Ectodermal cell (in vitro differentiated cells): ENCODE measurements around the gene PDIA4.

Experiments used
- H3K27ac ChIP-seq: 2 replicates; pipeline ENCODE4 v1.7.0; 2013; ENCODE audit warnings: mild to moderate bottlenecking, low read depth, low read length; ENCODE audit not compliant: insufficient read depth, poor library complexity, severe bottlenecking
- H3K27me3 ChIP-seq: 2 replicates; pipeline ENCODE4 v1.7.0; 2013; ENCODE audit warnings: mild to moderate bottlenecking, low read length; ENCODE audit not compliant: insufficient read depth, control insufficient read depth, poor library complexity, severe bottlenecking
- H3K36me3 ChIP-seq: one replicate; pipeline ENCODE4 v1.7.0; 2013; ENCODE audit warnings: low read length; ENCODE audit not compliant: control insufficient read depth, insufficient read depth
- H3K4me1 ChIP-seq: one replicate; pipeline ENCODE4 v1.7.0; 2013; ENCODE audit warnings: low read length; ENCODE audit not compliant: control insufficient read depth, insufficient read depth
- H3K4me3 ChIP-seq: 2 replicates; pipeline ENCODE4 v1.7.0; 2013; ENCODE audit warnings: low read depth, low read length, control low read depth; ENCODE audit not compliant: insufficient read depth
- H3K9me3 ChIP-seq: 2 replicates; pipeline ENCODE4 v1.7.0; 2013; ENCODE audit warnings: mild to moderate bottlenecking, low read length, moderate library complexity; ENCODE audit not compliant: control insufficient read depth
- WGBS, 2 experiments: methylation state at CpG; one replicate each; pipeline ENCODE4 v1.1.7; 2013; ENCODE audit warnings: missing lambda C conversion rate in 2 of 2; 5-methylcytosine and 5-hydroxymethylcytosine counted together

The PDIA4 gene

GRCh38 chr7:148959726-148960125 lies 68.6 kb downstream of the PDIA4 start:
- no peaks in the 10 kb centered on the region for H3K27me3 ChIP-seq
- H3K27ac ChIP-seq, result no peak overlapping the region
- no peaks in the 10 kb centered on the region for H3K9me3 ChIP-seq
- H3K36me3 ChIP-seq, result no peaks in the 10 kb centered on the region
- H3K4me1 ChIP-seq, result no peaks in the 10 kb centered on the region
- 91% methylated on average over 3 of the region's 3 CpGs for WGBS, 2 experiments
- H3K4me3 ChIP-seq, result no peak overlapping the region

DNA sequence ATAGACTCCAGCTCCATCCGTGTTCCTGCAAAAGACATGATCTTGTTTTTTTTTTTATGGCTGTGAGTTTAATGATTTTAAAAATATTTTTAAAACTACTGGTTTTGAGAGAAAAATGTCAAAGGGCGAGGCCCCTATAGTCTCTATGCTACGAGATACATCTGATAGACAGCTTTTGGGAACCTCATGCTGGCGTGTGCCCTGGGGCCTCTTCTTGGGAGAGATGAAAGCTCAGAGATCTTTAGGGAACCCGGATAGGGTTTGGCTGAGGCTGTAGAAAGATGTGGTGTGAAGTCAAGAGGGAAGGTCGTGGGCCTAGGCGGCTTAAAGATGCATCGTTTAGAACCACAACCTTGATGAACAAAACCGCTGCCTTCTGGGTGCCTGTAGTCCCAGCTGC lies 70.2 kb downstream of the PDIA4 start:
- Histone ChIP-seq H3K4me3 (no peak overlapping the region), H3K27ac (no peak overlapping the region), H3K36me3 (no peaks in the 10 kb centered on the region), H3K27me3 (no peaks in the 10 kb centered on the region), H3K9me3 (no peaks in the 10 kb centered on the region), H3K4me1 (no peaks in the 10 kb centered on the region)
- 90 to 91% methylated on average over 9 of the region's 9 CpGs for WGBS, 2 experiments

DNA sequence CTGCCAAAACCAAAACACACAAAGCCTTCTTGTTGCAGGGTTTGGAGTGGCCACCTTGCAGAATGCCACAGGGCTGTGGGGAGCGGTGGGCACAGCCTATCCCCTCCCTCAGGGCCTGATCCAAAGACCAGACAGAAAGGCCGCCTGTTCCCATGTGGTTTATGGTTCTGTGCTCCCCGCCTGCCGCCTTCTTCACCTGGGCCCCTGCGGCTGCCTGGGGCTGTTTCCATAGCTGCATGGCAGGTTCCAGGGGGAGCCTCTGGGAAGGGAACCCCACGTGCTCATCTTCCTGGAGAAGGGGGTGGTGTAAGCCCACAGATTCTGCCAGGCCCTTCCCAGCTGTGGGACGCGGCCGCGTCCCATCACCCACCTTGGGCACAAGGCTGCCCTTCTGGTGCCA lies 73.5 kb downstream of the PDIA4 start:
- no peaks in the 10 kb centered on the region for H3K4me1 ChIP-seq
- H3K27ac ChIP-seq, result no peak overlapping the region
- H3K9me3 ChIP-seq, result no peaks in the 10 kb centered on the region
- H3K36me3 ChIP-seq, result no peaks in the 10 kb centered on the region
- no peak overlapping the region for H3K4me3 ChIP-seq
- no peaks in the 10 kb centered on the region for H3K27me3 ChIP-seq
- 91 to 94% methylated on average over 10 of the region's 10 CpGs for WGBS, 2 experiments

GRCh38 chr7:148953676-148954075 lies 74.6 kb downstream of the PDIA4 start:
- Histone ChIP-seq H3K27me3 (no peaks in the 10 kb centered on the region), H3K36me3 (no peaks in the 10 kb centered on the region), H3K4me1 (no peaks in the 10 kb centered on the region), H3K4me3 (no peak overlapping the region), H3K9me3 (no peaks in the 10 kb centered on the region), H3K27ac (no peak overlapping the region)
- WGBS, 2 experiments, result 95 to 97% methylated on average over 3 of the region's 3 CpGs
